ENCODE results near the gene ST8SIA2.

DNA sequence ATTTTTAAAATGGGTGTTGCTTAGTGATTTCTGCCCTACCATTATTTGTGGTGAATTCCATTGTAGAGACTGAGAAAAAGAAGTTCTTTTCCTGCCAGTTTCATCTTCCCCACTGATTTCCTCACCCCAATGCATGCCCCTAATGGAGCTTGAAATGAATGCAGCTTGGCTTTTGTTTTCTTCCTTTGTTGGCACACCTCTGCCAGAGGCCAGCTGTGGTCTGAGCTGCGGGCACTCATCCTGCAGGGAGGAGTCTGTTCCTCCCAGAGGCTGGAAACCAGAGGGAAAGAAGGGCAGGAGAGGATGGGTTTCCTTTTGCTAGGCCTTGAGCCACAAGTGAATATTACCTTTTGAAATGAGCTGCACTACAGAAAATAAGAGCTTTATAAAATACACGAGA, 9.3 kb upstream of the ST8SIA2 start:
- no peak for TF ChIP-seq GABPA (IDR thresholded peaks at IDR 0.05; ENCODE audit: low read depth)
- TF ChIP-seq, protein P1, sequence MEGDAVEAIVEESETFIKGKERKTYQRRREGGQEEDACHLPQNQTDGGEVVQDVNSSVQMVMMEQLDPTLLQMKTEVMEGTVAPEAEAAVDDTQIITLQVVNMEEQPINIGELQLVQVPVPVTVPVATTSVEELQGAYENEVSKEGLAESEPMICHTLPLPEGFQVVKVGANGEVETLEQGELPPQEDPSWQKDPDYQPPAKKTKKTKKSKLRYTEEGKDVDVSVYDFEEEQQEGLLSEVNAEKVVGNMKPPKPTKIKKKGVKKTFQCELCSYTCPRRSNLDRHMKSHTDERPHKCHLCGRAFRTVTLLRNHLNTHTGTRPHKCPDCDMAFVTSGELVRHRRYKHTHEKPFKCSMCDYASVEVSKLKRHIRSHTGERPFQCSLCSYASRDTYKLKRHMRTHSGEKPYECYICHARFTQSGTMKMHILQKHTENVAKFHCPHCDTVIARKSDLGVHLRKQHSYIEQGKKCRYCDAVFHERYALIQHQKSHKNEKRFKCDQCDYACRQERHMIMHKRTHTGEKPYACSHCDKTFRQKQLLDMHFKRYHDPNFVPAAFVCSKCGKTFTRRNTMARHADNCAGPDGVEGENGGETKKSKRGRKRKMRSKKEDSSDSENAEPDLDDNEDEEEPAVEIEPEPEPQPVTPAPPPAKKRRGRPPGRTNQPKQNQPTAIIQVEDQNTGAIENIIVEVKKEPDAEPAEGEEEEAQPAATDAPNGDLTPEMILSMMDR (IDR thresholded peaks at IDR 0.05 in 2 of 3, conservative IDR thresholded peaks at IDR 0.05 in 1 of 3; ENCODE audit: control insufficient read depth in 2 of 3, extremely low read depth in 1 of 3, insufficient read depth in 1 of 3, low read depth in 3 of 3, low read length in 3 of 3): no peak
- no peak for TF ChIP-seq NR2C1 (IDR thresholded peaks at IDR 0.05)
- TF ChIP-seq RAD21 (IDR thresholded peaks at IDR 0.05; ENCODE audit: insufficient read depth, low read depth, low read length): no peak
- TF ChIP-seq EED (IDR thresholded peaks at IDR 0.05; ENCODE audit: low read depth): no peak
- no peak for TF ChIP-seq NR2C2 (IDR thresholded peaks at IDR 0.05; ENCODE audit: borderline replicate concordance, control insufficient read depth, insufficient read length, low read depth)
- TF ChIP-seq, protein P2, sequence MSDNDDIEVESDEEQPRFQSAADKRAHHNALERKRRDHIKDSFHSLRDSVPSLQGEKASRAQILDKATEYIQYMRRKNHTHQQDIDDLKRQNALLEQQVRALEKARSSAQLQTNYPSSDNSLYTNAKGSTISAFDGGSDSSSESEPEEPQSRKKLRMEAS (IDR thresholded peaks at IDR 0.05; ENCODE audit: low read depth, low read length): no peak
- TF ChIP-seq USF1 (IDR thresholded peaks at IDR 0.05; ENCODE audit: borderline replicate concordance, extremely low read length, insufficient read depth, low read depth, low read length): no peak
- TF ChIP-seq POLR2AphosphoS2 (IDR thresholded peaks at IDR 0.05; ENCODE audit: low read depth, low read length): no peak
